Measurements from ENCODE around the gene HSPA14.

HSPA14 gene

GRCh38 chr10:14820775-14821154, 17.3 kb upstream of the HSPA14 start:
- H3K36me3 Mint-ChIP-seq (ENCODE audit: low read depth): no peaks in the 10 kb centered on the region
- peaks cover 8% of the 10 kb centered on the region for H3K4me1 Mint-ChIP-seq
- H3K4me3 Mint-ChIP-seq: no peak overlapping the region
- H3K9me3 Mint-ChIP-seq: no peaks in the 10 kb centered on the region
- peaks cover 26% of the 10 kb centered on the region for H3K27me3 Mint-ChIP-seq (ENCODE audit: low read depth)
- H3K27ac Mint-ChIP-seq: no peak overlapping the region
- no peak for TF ChIP-seq CTCF (IDR thresholded peaks at IDR 0.05; ENCODE audit: unreplicated experiment in 3 of 3)

- Mint-ChIP-seq H3K9me3 (no peaks in the 10 kb centered on the region), H3K27me3 (ENCODE audit: low read depth) (peaks cover 27% of the 10 kb centered on the region), H3K36me3 (ENCODE audit: low read depth) (no peaks in the 10 kb centered on the region), H3K4me1 (peaks cover 8% of the 10 kb centered on the region), H3K27ac (no peak overlapping the region), H3K4me3 (no peak overlapping the region)
- no peak for TF ChIP-seq CTCF (IDR thresholded peaks at IDR 0.05; ENCODE audit: unreplicated experiment in 3 of 3)
Measured at GRCh38 chr10:14821635-14822375, 16.3 kb upstream of the HSPA14 start.

GRCh38 chr10:14822879-14823755, 15.0 kb upstream of the HSPA14 start:
- Mint-ChIP-seq H3K4me1 (peaks cover 8% of the 10 kb centered on the region), H3K27me3 (ENCODE audit: low read depth) (peaks cover 27% of the 10 kb centered on the region), H3K27ac (peak overlapping the region; percentile 8 to 86 (median 34)), H3K36me3 (ENCODE audit: low read depth) (no peaks in the 10 kb centered on the region), H3K4me3 (peak overlapping the region in 1 of 3 experiments; percentile 32), H3K9me3 (no peaks in the 10 kb centered on the region)
- TF ChIP-seq CTCF (IDR thresholded peaks at IDR 0.05; ENCODE audit: unreplicated experiment in 3 of 3): peak; percentile 60 to 66 (median 65)

GRCh38 chr10:14823966-14824365, 14.1 kb upstream of the HSPA14 start:
- H3K27me3 Mint-ChIP-seq (ENCODE audit: low read depth): peaks cover 27% of the 10 kb centered on the region
- H3K36me3 Mint-ChIP-seq (ENCODE audit: low read depth): no peaks in the 10 kb centered on the region
- TF ChIP-seq CTCF (IDR thresholded peaks at IDR 0.05; ENCODE audit: unreplicated experiment in 3 of 3): no peak
- H3K4me1 Mint-ChIP-seq: peaks cover 8% of the 10 kb centered on the region
- no peak overlapping the region for H3K4me3 Mint-ChIP-seq
- no peaks in the 10 kb centered on the region for H3K9me3 Mint-ChIP-seq
- H3K27ac Mint-ChIP-seq: no peak overlapping the region

GRCh38 chr10:14826076-14826829, 11.9 kb upstream of the HSPA14 start:
- Mint-ChIP-seq H3K9me3 (no peaks in the 10 kb centered on the region), H3K4me3 (no peak overlapping the region), H3K27me3 (ENCODE audit: low read depth) (peaks cover 28% of the 10 kb centered on the region), H3K36me3 (ENCODE audit: low read depth) (no peaks in the 10 kb centered on the region), H3K27ac (no peak overlapping the region), H3K4me1 (peaks cover 8% of the 10 kb centered on the region)
- TF ChIP-seq CTCF (IDR thresholded peaks at IDR 0.05; ENCODE audit: unreplicated experiment in 3 of 3): no peak
